Spleen (tissue), 11 donors: ENCODE data around the gene PIP4K2B. TPM values are rescaled to one million over a fixed set of nuclear protein-coding genes. Genes with fewer than 3 reads are reported as not detected.

Experiments
- DNase-seq: peaks from one replicate; pipeline ENCODE4 v3.0.0-alpha.2; 2020
- H3K27ac ChIP-seq, 8 donors: fragments of 200-600 bp; sonication (generic) in 7 of 8; 1 replicate in 4 of 8; 2 replicates in 4 of 8; pipeline versions ENCODE4 v1.5.0 to v1.8.0; 2016 to 2021; ENCODE audit warnings: inconsistent platforms in 4 of 8, mild to moderate bottlenecking in 4 of 8, moderate library complexity in 1 of 8
- H3K27me3 ChIP-seq, 7 donors: fragments of 200-600 bp; sonication (generic) in 6 of 7; replicated peaks in 1 of 7; 1 replicate in 4 of 7; 2 replicates in 3 of 7; pipeline versions ENCODE4 v1.5.0 to v1.8.0; 2016 to 2021; ENCODE audit warnings: inconsistent platforms in 3 of 7, mild to moderate bottlenecking in 1 of 7
- H3K36me3 ChIP-seq, 6 donors: fragments of 200-600 bp; sonication (generic) in 5 of 6; 1 replicate in 4 of 6; 2 replicates in 2 of 6; pipeline versions ENCODE4 v1.5.0 to v1.8.0; 2016 to 2021; ENCODE audit warnings: inconsistent platforms in 2 of 6
- H3K4me1 ChIP-seq, 6 donors: fragments of 200-600 bp; sonication (generic) in 5 of 6; 1 replicate in 3 of 6; 2 replicates in 3 of 6; pipeline versions ENCODE4 v1.5.0 to v1.8.0; 2016 to 2021; ENCODE audit warnings: inconsistent platforms in 3 of 6
- H3K4me3 ChIP-seq, 8 donors: fragments of 200-600 bp; sonication (generic) in 7 of 8; 1 replicate in 4 of 8; 2 replicates in 4 of 8; pipeline versions ENCODE4 v1.5.0 to v1.8.0; 2016 to 2021; ENCODE audit warnings: inconsistent platforms in 4 of 8, mild to moderate bottlenecking in 4 of 8, moderate library complexity in 2 of 8
- H3K9me3 ChIP-seq, 8 donors: fragments of 200-600 bp; sonication (generic) in 7 of 8; 1 replicate in 4 of 8; 2 replicates in 4 of 8; pipeline versions ENCODE4 v1.5.0 to v1.8.0; 2016 to 2021; ENCODE audit warnings: inconsistent platforms in 4 of 8
- CTCF ChIP-seq, 11 experiments: fragments of 200-600 bp in 7 of 11; fragments of 450-650 bp in 4 of 11; sonication (generic) in 4 of 11; IDR thresholded peaks in 8 of 11; conservative IDR thresholded peaks in 3 of 11; 1 replicate in 7 of 11; 2 replicates in 4 of 11; pipeline versions ENCODE4 v1.4.0 to v1.8.0; 2016 to 2021; ENCODE audit warnings: antibody characterized with exemption in 11 of 11, inconsistent platforms in 4 of 11, mild to moderate bottlenecking in 1 of 11
- POLR2A ChIP-seq, 3 donors: fragments of 450-650 bp; IDR thresholded peaks; one replicate each; pipeline ENCODE4 v1.5.1; 2017; ENCODE audit warnings: antibody characterized with exemption in 3 of 3, mild to moderate bottlenecking in 1 of 3
- POLR2AphosphoS5 ChIP-seq, 3 donors: sonication (generic); formaldehyde crosslinking; IDR thresholded peaks; one replicate each; pipeline ENCODE4 v1.5.1; 2017; ENCODE audit warnings: antibody characterized with exemption in 3 of 3
- WGBS, 5 donors: extraction: QIAGEN DNeasy Blood & Tissue Kit in 3 of 5; methylation state at CpG; one replicate each; pipeline versions ENCODE4 v1.1.5 to v1.1.7; 2013 to 2018; 5-methylcytosine and 5-hydroxymethylcytosine counted together
- intact Hi-C: fragments of 100-400 bp; cut with DNase I; formaldehyde crosslinking; loops from one replicate; pipeline ENCODE4 v1.15.0; 2023; ENCODE audit warnings: low total_unique reads
- polyA plus RNA-seq, 3 donors: library from polyadenylated mRNA; stranded (reverse); fragments of 200-250 nt; gene quantifications; one replicate each; pipeline ENCODE4 v1.2.1, GENCODE V29; 2013
- total RNA-seq, 7 donors: library from RNA; depleted of rRNA in 3 of 7; stranded (reverse); fragments of >200 nt in 3 of 7; fragmentation: NEBNext Ultra II Directional in 4 of 7; extraction: Animal tissue kit (Norgen Biotek cat#: 25700) in 4 of 7; gene quantifications; one replicate each; pipeline versions ENCODE4 v1.1.0 to v1.2.1, GENCODE V29; 2016 to 2021
- donor health status: healthy with polysubstance abuse.
- donor health status: DM: no; HTN: no; CAD: no; lungs with moderate emphysema.
- donor health status: DM: no; HTN: no; CAD: no.
- donor health status: Bipolar disorder and iron deficiency.
- donor health status: healthy.
- donor health status: DM: no; HTN: no; CAD: no.
- donor health status: DM: yes; HTN: yes; CAD: no.

The PIP4K2B gene
- total and polyA plus RNA-seq, 10 donors = 11.4 to 48.4 (median 37.3) TPM

DNA sequence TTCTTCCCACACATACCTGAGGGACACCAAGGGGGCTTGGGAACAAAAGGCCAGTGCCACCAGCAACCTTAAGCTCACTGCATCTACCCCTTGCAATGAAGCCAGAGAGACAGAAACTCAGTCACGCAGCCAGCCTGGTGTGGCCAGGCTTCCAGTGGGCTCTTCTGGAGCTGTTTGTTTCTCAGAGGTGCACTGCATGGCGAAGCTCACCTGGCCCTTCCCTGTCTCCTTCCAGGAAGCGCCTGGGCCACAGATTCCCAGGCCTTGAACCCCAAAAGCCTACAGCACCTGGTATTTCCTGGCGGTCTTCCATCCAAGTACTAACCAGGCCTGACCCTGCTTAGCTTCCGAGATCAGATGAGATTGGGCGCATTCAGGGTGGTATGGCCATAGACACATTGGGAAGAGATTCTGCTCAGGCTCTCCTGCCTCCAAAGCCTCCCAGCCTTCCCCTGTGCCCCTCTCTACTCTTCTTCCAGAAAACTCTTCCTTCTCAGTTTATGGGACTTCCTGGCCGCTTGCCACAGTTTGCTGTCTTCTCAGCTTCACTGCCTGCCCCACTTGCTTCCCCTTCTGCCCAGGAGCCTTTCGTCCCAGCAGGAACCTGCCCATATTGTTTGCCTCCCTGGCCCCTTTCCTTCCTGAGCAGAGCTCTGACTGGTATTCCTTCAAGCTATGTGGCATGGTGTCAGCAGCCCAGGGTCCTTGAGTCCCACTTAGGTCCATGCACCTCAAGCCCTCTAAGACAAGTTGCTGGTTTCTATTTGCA lies 67.6 kb downstream of the PIP4K2B start:
- TF ChIP-seq POLR2AphosphoS5 (IDR thresholded peaks at IDR 0.05) = no peak
- no peak for TF ChIP-seq CTCF (IDR thresholded peaks at IDR 0.05 in 8 of 11, conservative IDR thresholded peaks at IDR 0.05 in 3 of 11)
- TF ChIP-seq POLR2A (IDR thresholded peaks at IDR 0.05) = no peak
- Histone ChIP-seq H3K27ac (peak overlapping the region in 7 of 8 donors; percentile 33 to 93 (median 88)), H3K27me3 (no peaks in the 10 kb centered on the region), H3K36me3 (peaks cover 0 to 43% (median 0%) of the 10 kb centered on the region in 6 donors), H3K4me1 (peaks cover 34 to 92% (median 70%) of the 10 kb centered on the region in 6 donors), H3K9me3 (no peaks in the 10 kb centered on the region), H3K4me3 (peak overlapping the region in 2 of 8 donors; percentile 72 to 79)
- intact Hi-C loops = loop anchor here (2.0 kb wide), 1 partner anchor 55 kb away; no protein-coding TSS in a partner anchor
- DNase-seq = no peak
- WGBS, 5 donors = 64 to 80% (median 77%) methylated on average over 6 to 8 of the region's 8 CpGs

GRCh38 chr17:38730526-38731379 lies 68.6 kb downstream of the PIP4K2B start:
- peak; percentile 87 for DNase-seq

DNA sequence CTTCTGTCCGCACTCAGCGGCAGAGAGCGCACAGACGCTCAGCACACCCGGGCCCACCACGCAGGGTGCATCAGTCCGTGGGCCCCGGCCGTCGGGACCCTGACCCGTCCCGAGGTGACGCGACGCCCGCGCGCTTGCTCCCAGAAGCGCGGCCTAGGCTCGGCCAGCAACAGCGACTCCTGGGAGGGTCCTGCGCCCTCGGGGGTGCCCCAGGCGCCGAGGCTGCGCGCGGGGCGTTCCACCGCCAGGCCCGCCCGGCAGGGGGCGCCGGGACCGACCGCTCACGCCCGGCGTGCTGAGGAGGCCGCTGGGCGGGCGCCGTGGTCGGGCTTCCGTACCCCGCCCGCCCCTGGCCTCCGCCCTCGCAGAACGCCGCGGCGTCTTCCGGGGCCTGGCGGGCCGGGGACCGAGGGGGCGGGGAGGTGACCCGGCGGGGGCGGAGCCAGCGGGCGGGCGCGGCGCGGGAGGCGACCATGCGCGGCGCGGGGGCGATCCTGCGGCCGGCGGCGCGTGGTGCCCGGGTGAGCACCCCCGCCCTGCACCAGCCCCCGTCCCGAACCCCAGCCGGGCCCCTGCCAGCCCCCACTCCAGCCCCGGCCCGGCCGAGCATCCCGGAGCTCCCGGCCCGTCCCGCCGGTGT lies 69.3 kb downstream of the PIP4K2B start, which contains the start of gene CISD3:
TSS of gene CISD3 (plus strand) at position 456 of the 640 bp plus-strand sequence. CDS start at position 474, 18 bp downstream.
- TF ChIP-seq POLR2A (IDR thresholded peaks at IDR 0.05) (no peak), CTCF (IDR thresholded peaks at IDR 0.05 in 8 of 11, conservative IDR thresholded peaks at IDR 0.05 in 3 of 11) (peak; percentile 22 to 93 (median 83)), POLR2AphosphoS5 (IDR thresholded peaks at IDR 0.05) (peak; percentile 63 to 83 (median 76))
- DNase-seq = peak; percentile 97
- Histone ChIP-seq H3K4me3 (peak within 1 kb of the TSS; percentile 56 to 79 (median 60)), H3K4me1 (peaks cover 38 to 97% (median 72%) of the 10 kb centered on the region in 6 donors), H3K9me3 (no peaks in the 10 kb centered on the region), H3K27ac (peak within 1 kb of the TSS; percentile 77 to 93 (median 88)), H3K27me3 (no peaks in the 10 kb centered on the region), H3K36me3 (peaks cover 0 to 38% (median 4%) of the 10 kb centered on the region in 6 donors)
- WGBS, 5 donors = 0 to 3% (median 1%) methylated on average over 21 to 92 of the region's 92 CpGs
- intact Hi-C loops = no loop called here

More at GRCh38 chr17:38730526-38731379, 68.6 kb downstream of the PIP4K2B start:
- intact Hi-C loops = no loop called here
- peaks cover 34 to 97% (median 71%) of the 10 kb centered on the region in 6 donors for H3K4me1 ChIP-seq
- peak overlapping the region; percentile 56 to 79 (median 60) for H3K4me3 ChIP-seq
- peak overlapping the region; percentile 33 to 93 (median 86) for H3K27ac ChIP-seq
- H3K36me3 ChIP-seq = peaks cover 0 to 37% (median 0%) of the 10 kb centered on the region in 6 donors
- WGBS, 5 donors = 26 to 36% (median 32%) methylated on average over 27 of the region's 27 CpGs
- no peaks in the 10 kb centered on the region for H3K27me3 ChIP-seq
- TF ChIP-seq POLR2A (IDR thresholded peaks at IDR 0.05) (no peak), POLR2AphosphoS5 (IDR thresholded peaks at IDR 0.05) (peak in 1 of 3 donors; percentile 71), CTCF (IDR thresholded peaks at IDR 0.05 in 8 of 11, conservative IDR thresholded peaks at IDR 0.05 in 3 of 11) (peak in 1 of 11 experiments; percentile 5)
- no peaks in the 10 kb centered on the region for H3K9me3 ChIP-seq
